IPS DF 19.7 (cell line): Measurements from ENCODE around the gene TMEM184B.
"Not testable (repeated sequence)": the region's sequence is repeated elsewhere in the genome, so short reads cannot be mapped to it uniquely, and the experiment has no call there.

Experiments used
- DNase-seq: peaks from one replicate; pipeline ENCODE4 v3.0.0-alpha.2; 2013; ENCODE audit warnings: low read depth, low spot score

TMEM184B gene

GRCh38 chr22:38181453-38182200, 91.2 kb downstream of the TMEM184B start, which contains the start of gene PLA2G6:
TSS of gene PLA2G6 (minus strand) at chr22:38181830. CDS start at chr22:38169426, 12,404 bp downstream.
- DNase-seq, result peak; percentile 96

- no peak for DNase-seq
Measured at GRCh38 chr22:38180841-38181452, 91.9 kb downstream of the TMEM184B start.

- not testable (repeated sequence) for DNase-seq
Measured at GRCh38 chr22:38178605-38178937, 94.2 kb downstream of the TMEM184B start.

DNA sequence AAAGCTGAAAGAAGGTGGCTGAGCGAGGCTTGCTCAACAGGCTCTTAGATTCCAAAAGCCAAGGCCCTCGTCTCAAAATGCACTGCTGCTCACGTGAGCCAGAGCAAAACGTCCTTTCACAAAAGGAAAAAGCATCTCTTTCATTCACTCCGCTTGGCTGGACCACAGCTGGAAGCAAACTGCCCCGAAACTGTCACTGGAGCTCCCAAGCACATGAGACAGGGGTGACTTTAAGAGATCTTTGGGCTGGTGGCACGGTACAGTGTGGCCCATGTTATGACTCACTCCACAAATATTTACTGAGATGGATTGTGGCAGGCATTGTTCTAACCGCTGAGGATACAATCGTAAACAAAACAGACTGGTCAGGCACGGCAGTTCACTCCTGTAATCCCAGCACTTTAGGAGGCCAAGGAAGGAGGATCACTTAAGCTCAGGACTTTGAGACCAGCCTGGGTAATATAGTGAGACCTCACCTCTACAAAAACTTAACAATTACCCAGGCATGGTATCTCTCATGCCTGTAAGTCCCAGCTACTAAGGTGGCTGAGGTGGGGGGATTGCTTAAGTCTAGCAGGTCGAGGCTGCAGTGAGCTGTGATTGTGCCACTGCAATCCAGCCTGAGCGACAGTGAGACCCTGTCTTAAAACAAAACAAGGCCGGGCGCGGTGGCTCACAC, 94.7 kb downstream of the TMEM184B start:
- DNase-seq, result no peak

DNA sequence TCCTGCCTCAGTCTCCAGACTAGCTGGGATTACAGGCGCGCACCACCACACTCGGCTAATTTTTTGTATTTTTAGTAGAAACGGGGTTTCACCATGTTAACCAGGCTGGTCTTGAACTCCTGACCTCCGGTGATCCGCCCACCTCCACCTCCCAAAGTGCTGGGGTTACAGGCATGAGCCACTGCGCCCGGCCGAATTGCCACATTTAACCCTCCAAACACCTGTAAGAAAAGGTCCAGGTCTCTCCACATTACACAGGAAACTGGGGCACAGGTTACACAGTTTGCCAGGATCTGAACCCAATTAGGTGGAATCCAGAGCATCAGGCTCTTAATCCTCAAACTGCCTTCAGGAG, 95.3 kb downstream of the TMEM184B start:
- not testable (repeated sequence) for DNase-seq

DNA sequence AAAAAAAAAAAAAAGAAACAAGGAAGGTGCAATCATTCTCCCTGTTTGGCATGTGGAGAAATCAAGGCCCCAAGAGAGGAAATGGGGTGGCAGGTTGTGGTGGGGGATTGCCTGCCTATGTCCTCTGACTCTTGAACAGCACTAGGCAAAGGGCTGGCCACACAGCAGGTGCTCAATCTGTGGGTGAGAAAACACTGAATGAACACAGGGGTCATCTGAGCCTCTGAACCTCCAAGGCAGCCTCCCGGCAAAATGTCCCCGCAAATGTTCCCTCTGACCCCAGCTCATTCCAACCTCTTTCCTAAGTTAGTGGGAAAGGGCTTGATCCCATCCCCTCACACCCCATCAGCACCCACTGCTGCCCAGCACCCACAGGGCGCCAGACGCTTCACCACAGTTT, 95.8 kb downstream of the TMEM184B start:
- DNase-seq, result no peak

GRCh38 chr22:38176170-38176741, 96.6 kb downstream of the TMEM184B start:
- no peak for DNase-seq

DNA sequence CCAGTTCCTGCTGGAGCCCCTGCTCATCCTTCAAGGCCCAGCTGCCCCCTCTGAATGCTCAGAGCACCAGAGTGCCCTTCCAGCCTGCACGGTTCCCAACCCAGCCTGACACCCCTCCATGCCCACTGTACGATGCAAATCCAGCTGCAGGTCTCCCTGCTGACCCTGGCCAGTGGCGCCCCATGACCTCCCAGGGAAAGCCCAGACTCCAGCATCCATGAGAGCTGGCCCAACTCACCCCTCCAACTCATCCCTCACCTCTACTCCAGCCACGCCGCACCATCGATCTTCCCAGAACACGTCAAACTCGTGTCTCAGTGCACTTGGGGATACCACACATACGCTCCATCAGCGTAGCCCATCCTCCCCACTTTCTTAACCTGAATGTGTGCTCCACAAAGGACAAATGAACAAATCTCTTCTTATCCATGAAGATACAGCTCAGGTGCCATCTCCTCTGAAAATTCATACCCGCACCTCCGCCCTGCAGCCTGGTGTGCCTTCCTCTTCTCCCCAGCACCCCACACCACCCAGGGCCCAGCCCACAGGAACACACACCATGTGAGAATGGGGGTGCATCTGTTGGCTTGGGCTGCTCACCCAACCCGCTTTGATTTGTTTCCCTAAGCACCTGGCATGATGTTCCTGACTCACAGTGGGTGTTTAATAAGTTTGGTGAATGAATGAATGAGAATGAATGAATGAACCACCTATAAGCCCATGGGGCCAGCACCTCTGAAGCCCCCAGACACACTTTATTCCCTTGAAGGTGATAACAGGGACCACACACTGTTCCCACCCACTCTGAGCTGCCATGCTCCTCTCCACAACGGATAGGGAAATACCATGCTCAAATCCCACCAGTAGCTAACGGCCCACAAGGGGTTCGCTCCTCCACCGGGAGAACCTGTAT, 97.3 kb downstream of the TMEM184B start:
- DNase-seq, result no peak

DNA sequence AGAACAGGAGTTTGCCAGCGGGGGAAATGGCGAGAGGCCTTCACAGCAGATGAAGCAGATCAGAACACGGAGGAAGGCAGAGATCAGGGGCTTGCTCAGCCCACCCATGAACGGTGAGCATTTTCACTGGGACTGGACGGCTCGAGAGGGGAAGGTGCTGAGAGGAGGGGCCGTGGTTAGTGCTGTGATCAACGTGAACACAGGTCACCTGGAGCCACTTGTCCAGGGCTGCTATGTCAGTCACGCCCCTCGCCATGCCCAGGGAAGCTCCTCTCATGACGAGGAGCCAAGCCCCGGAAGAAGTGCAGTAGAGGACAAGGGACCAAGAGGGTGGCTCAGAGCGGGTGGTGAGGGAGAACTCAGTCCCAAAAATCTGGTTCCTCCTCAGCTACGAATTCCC, 98.2 kb downstream of the TMEM184B start:
- DNase-seq, result no peak

- DNase-seq, result no peak
Measured at GRCh38 chr22:38173641-38173906, 99.2 kb downstream of the TMEM184B start.

DNA sequence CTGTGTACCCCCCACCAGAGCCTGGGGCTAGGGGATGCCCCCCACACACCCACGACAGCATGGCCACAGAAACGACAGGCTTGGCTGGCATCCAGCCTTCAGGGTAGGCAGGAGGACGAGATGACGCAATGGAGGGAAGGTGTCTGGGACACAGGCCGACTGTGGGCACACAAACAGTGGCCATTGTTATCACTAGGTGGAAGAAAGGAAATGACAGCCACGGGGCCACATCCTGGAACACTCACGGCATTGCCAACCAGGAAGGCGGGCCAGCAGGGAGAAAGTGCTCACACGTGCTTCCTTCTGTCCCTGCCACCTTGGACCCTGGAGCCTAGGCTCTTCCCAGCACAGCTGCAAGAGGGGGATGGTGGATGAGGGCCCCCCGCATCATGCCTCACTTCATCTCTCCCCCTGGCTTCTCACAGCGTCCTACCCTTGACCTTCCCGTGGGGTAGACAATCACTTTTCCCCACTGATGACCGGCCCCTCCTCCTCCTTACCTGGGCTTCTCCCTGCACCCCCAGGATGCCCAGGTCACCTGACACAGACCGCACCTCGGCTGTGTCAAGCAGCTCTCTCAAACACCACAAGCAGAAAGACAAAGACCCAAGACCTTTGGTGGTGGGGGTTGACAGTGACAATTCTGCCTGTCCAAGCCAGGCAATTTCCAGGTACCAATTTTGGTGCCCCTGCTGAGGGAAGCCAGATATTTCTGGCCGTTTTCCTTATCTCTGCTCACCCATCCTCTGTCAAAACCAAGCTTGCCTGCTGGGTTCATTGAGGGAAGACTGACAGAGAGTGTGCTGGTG, 99.8 kb downstream of the TMEM184B start:
- DNase-seq, result no peak

- DNase-seq, result no peak
Measured at GRCh38 chr22:38171927-38172831, 100.6 kb downstream of the TMEM184B start.

GRCh38 chr22:38170469-38170868, 102.3 kb downstream of the TMEM184B start:
- no peak for DNase-seq
